Keratinocyte (primary cell): ENCODE data around the gene MRPS14.

ENCODE experiments used
- CTCF ChIP-seq, 3 experiments: IDR thresholded peaks in 1 of 3; conservative IDR thresholded peaks in 1 of 3; optimal IDR thresholded peaks in 1 of 3; 2 replicates in 2 of 3; 3 replicates in 1 of 3; pipeline versions ENCODE3 to v1.5.1; 2011; ENCODE audit warnings: low read length in 3 of 3, mild to moderate bottlenecking in 3 of 3, moderate library complexity in 2 of 3, control low read depth in 1 of 3, inconsistent platforms in 1 of 3; ENCODE audit not compliant: insufficient read depth in 2 of 3; ENCODE audit errors: extremely low read depth in 1 of 3
- EZH2 ChIP-seq: IDR thresholded peaks from one replicate; pipeline ENCODE4 v1.6.1; 2012; ENCODE audit warnings: inconsistent platforms, mild to moderate bottlenecking, low read length, moderate library complexity

- no peak for TF ChIP-seq CTCF (optimal IDR thresholded peaks at IDR 0.05 in 1 of 3, IDR thresholded peaks at IDR 0.05 in 1 of 3, conservative IDR thresholded peaks at IDR 0.05 in 1 of 3; ENCODE audit: extremely low read depth in 1 of 3, insufficient read depth in 2 of 3, low read length in 3 of 3)
- no peak for TF ChIP-seq EZH2
These were observed 31.8 kb downstream of the MRPS14 start for GRCh38 chr1:174991473-174991872.
